Mesenchymal stem cell (in vitro differentiated cells and primary cell): ENCODE measurements around the gene PUS7.
"Not testable (repeated sequence)": the region's sequence is repeated elsewhere in the genome, so short reads cannot be mapped to it uniquely, and the experiment has no call there.

Experiments
- DNase-seq: peaks from one replicate; pipeline ENCODE4 v3.0.0-alpha.2; 2013
- H2AFZ ChIP-seq: one replicate; pipeline ENCODE4 v1.6.1; 2013; ENCODE audit warnings: low read depth, mild to moderate bottlenecking, control low read depth, inconsistent platforms, low read length, moderate library complexity
- H2AK5ac ChIP-seq: 2 replicates; pipeline ENCODE4 v1.6.1; 2013; ENCODE audit warnings: low read length, moderate library complexity, mild to moderate bottlenecking, inconsistent platforms; ENCODE audit not compliant: severe bottlenecking
- H2BK120ac ChIP-seq: one replicate; pipeline ENCODE4 v1.6.1; 2013; ENCODE audit warnings: low read depth, mild to moderate bottlenecking, inconsistent platforms, low read length, moderate library complexity
- H2BK12ac ChIP-seq, 2 experiments: one replicate each; pipeline ENCODE4 v1.6.1; 2013; ENCODE audit warnings: inconsistent platforms in 2 of 2, low read length in 2 of 2, mild to moderate bottlenecking in 2 of 2, moderate library complexity in 2 of 2, control low read depth in 1 of 2
- H2BK15ac ChIP-seq: one replicate; pipeline ENCODE4 v1.6.1; 2013; ENCODE audit warnings: mild to moderate bottlenecking, low read depth, inconsistent platforms; ENCODE audit not compliant: poor library complexity, severe bottlenecking
- H2BK5ac ChIP-seq: 2 replicates; pipeline ENCODE4 v1.6.1; 2013; ENCODE audit warnings: low read depth, mild to moderate bottlenecking, low read length, control low read depth, inconsistent platforms; ENCODE audit not compliant: poor library complexity, severe bottlenecking
- H3K14ac ChIP-seq, 2 experiments: one replicate each; pipeline ENCODE4 v1.6.1; 2013; ENCODE audit warnings: inconsistent platforms in 2 of 2, low read length in 2 of 2, control low read depth in 1 of 2, mild to moderate bottlenecking in 1 of 2, moderate library complexity in 1 of 2
- H3K18ac ChIP-seq, 2 experiments: one replicate each; pipeline ENCODE4 v1.6.1; 2013; ENCODE audit warnings: inconsistent platforms in 2 of 2, low read length in 2 of 2, control low read depth in 1 of 2, low read depth in 1 of 2, mild to moderate bottlenecking in 1 of 2
- H3K23ac ChIP-seq, 2 experiments: one replicate each; pipeline ENCODE4 v1.6.1; 2013; ENCODE audit warnings: inconsistent platforms in 2 of 2, low read length in 2 of 2, mild to moderate bottlenecking in 2 of 2, moderate library complexity in 2 of 2, control low read depth in 1 of 2
- H3K27ac ChIP-seq: 2 replicates; pipeline ENCODE4 v1.5.1; 2013; ENCODE audit warnings: mild to moderate bottlenecking, moderate library complexity, low read length, control low read depth, inconsistent platforms; ENCODE audit not compliant: poor library complexity, severe bottlenecking
- H3K27me3 ChIP-seq, 2 experiments: 2 replicates each; pipeline versions ENCODE4 v1.6.1 to v1.7.0; 2013; ENCODE audit warnings: low read length in 2 of 2, mild to moderate bottlenecking in 2 of 2, moderate library complexity in 2 of 2, control low read depth in 1 of 2, inconsistent platforms in 1 of 2; ENCODE audit not compliant: control insufficient read depth in 1 of 2, insufficient read depth in 1 of 2
- H3K36me3 ChIP-seq, 2 experiments: 2 replicates each; pipeline versions ENCODE4 v1.6.1 to v1.7.0; 2013; ENCODE audit warnings: low read length in 2 of 2, control low read depth in 1 of 2, inconsistent platforms in 1 of 2, low read depth in 1 of 2, mild to moderate bottlenecking in 1 of 2; ENCODE audit not compliant: insufficient read depth in 2 of 2, control insufficient read depth in 1 of 2
- H3K4ac ChIP-seq, 2 experiments: one replicate each; pipeline ENCODE4 v1.6.1; 2013; ENCODE audit warnings: inconsistent platforms in 2 of 2, low read length in 2 of 2, mild to moderate bottlenecking in 2 of 2, moderate library complexity in 2 of 2, control low read depth in 1 of 2, low read depth in 1 of 2
- H3K4me1 ChIP-seq: 2 replicates; pipeline ENCODE4 v1.6.1; 2013; ENCODE audit warnings: low read depth, low read length, control low read depth; ENCODE audit not compliant: control insufficient read depth, insufficient read depth
- H3K4me2 ChIP-seq: 2 replicates; pipeline ENCODE4 v1.6.1; 2013; ENCODE audit warnings: low read length, mild to moderate bottlenecking, inconsistent platforms; ENCODE audit not compliant: poor library complexity, severe bottlenecking
- H3K4me3 ChIP-seq, 2 experiments: 2 replicates each; pipeline versions ENCODE4 v1.5.1 to v1.7.0; 2013; ENCODE audit warnings: low read length in 2 of 2, mild to moderate bottlenecking in 2 of 2, control low read depth in 1 of 2, low read depth in 1 of 2; ENCODE audit not compliant: insufficient read depth in 1 of 2
- H3K79me1 ChIP-seq: replicated peaks from 2 replicates; pipeline ENCODE4 v1.6.1; 2013; ENCODE audit warnings: mild to moderate bottlenecking, control low read depth, low read length, inconsistent platforms; ENCODE audit not compliant: poor library complexity, severe bottlenecking
- H3K9ac ChIP-seq: 2 replicates; pipeline ENCODE4 v1.7.0; 2013; ENCODE audit warnings: mild to moderate bottlenecking, low read length, moderate library complexity
- H3K9me3 ChIP-seq: 2 replicates; pipeline ENCODE4 v1.7.0; 2013; ENCODE audit warnings: mild to moderate bottlenecking, low read length; ENCODE audit not compliant: control insufficient read depth
- H4K8ac ChIP-seq: one replicate; pipeline ENCODE4 v1.6.1; 2013; ENCODE audit warnings: inconsistent platforms, mild to moderate bottlenecking, low read length, moderate library complexity
- H4K91ac ChIP-seq: one replicate; pipeline ENCODE4 v1.6.1; 2013; ENCODE audit warnings: mild to moderate bottlenecking, low read length, inconsistent platforms
- WGBS: methylation state at CpG from one replicate; pipeline ENCODE4 v1.1.7; 2013; ENCODE audit warnings: mixed read lengths; 5-methylcytosine and 5-hydroxymethylcytosine counted together

PUS7 gene

GRCh38 chr7:105439174-105439893, 82.7 kb downstream of the PUS7 start:
- H3K14ac ChIP-seq, result no peak overlapping the region
- H4K8ac ChIP-seq, result no peak overlapping the region
- H3K23ac ChIP-seq, result no peak overlapping the region
- no peak overlapping the region for H3K9ac ChIP-seq
- no peaks in the 10 kb centered on the region for H3K27me3 ChIP-seq
- H4K91ac ChIP-seq, result no peak overlapping the region
- peak; percentile 51 for DNase-seq
- no peak overlapping the region for H3K4me3 ChIP-seq
- H3K4ac ChIP-seq, result no peak overlapping the region
- H2BK12ac ChIP-seq, result no peak overlapping the region
- no peaks in the 10 kb centered on the region for H3K79me1 ChIP-seq
- no peak overlapping the region for H2BK120ac ChIP-seq
- peaks cover 10% of the 10 kb centered on the region for H3K4me1 ChIP-seq
- H2AFZ ChIP-seq, result no peak overlapping the region
- no peaks in the 10 kb centered on the region for H3K9me3 ChIP-seq
- H3K18ac ChIP-seq, result no peak overlapping the region
- peak overlapping the region; percentile 4 for H2AK5ac ChIP-seq
- H3K4me2 ChIP-seq, result no peak overlapping the region
- H3K36me3 ChIP-seq, result no peaks in the 10 kb centered on the region
- H2BK15ac ChIP-seq, result no peak overlapping the region
- peak overlapping the region; percentile 73 for H2BK5ac ChIP-seq
- 80% methylated on average over 9 of the region's 9 CpGs for WGBS
- H3K27ac ChIP-seq, result peak overlapping the region; percentile 73

GRCh38 chr7:105438847-105439173, 83.3 kb downstream of the PUS7 start:
- H3K23ac ChIP-seq, result no peak overlapping the region
- peak overlapping the region; percentile 73 for H3K27ac ChIP-seq
- peaks cover 10% of the 10 kb centered on the region for H3K4me1 ChIP-seq
- no peak overlapping the region for H3K4ac ChIP-seq
- no peak overlapping the region for H3K4me3 ChIP-seq
- no peak overlapping the region for H2BK15ac ChIP-seq
- no peak overlapping the region for H4K8ac ChIP-seq
- no peak overlapping the region for H4K91ac ChIP-seq
- H3K4me2 ChIP-seq, result no peak overlapping the region
- no peak overlapping the region for H2BK12ac ChIP-seq
- H3K27me3 ChIP-seq, result no peaks in the 10 kb centered on the region
- H3K36me3 ChIP-seq, result no peaks in the 10 kb centered on the region
- 100% methylated on average over 2 of the region's 5 CpGs for WGBS
- H2AFZ ChIP-seq, result no peak overlapping the region
- no peak for DNase-seq
- H3K9ac ChIP-seq, result no peak overlapping the region
- H2BK5ac ChIP-seq, result peak overlapping the region; percentile 73
- H3K18ac ChIP-seq, result no peak overlapping the region
- H3K79me1 ChIP-seq, result no peaks in the 10 kb centered on the region
- peak overlapping the region; percentile 4 for H2AK5ac ChIP-seq
- H3K9me3 ChIP-seq, result no peaks in the 10 kb centered on the region
- no peak overlapping the region for H3K14ac ChIP-seq
- no peak overlapping the region for H2BK120ac ChIP-seq

GRCh38 chr7:105438254-105438653, 83.8 kb downstream of the PUS7 start:
- Histone ChIP-seq H4K8ac (no peak overlapping the region), H2BK12ac (no peak overlapping the region), H3K18ac (no peak overlapping the region), H3K4me1 (peaks cover 10% of the 10 kb centered on the region), H3K9me3 (no peaks in the 10 kb centered on the region), H2BK15ac (no peak overlapping the region), H3K4me3 (no peak overlapping the region), H3K4ac (no peak overlapping the region), H4K91ac (no peak overlapping the region), H3K14ac (no peak overlapping the region), H3K79me1 (no peaks in the 10 kb centered on the region), H3K36me3 (no peaks in the 10 kb centered on the region), H2AK5ac (no peak overlapping the region), H3K23ac (no peak overlapping the region), H2BK120ac (no peak overlapping the region), H2AFZ (no peak overlapping the region), H3K27ac (no peak overlapping the region), H2BK5ac (no peak overlapping the region), H3K4me2 (no peak overlapping the region), H3K9ac (no peak overlapping the region), H3K27me3 (no peaks in the 10 kb centered on the region)
- 100% methylated on average over 1 of the region's 1 CpG for WGBS
- no peak for DNase-seq

- not testable (repeated sequence) for H3K9me3 ChIP-seq, H2BK5ac ChIP-seq, H4K91ac ChIP-seq, H3K4me3 ChIP-seq, H3K27ac ChIP-seq, H2BK15ac ChIP-seq, H2AK5ac ChIP-seq, H3K27me3 ChIP-seq, DNase-seq, H3K79me1 ChIP-seq, H3K14ac ChIP-seq, H3K36me3 ChIP-seq, H2AFZ ChIP-seq, H4K8ac ChIP-seq, H3K23ac ChIP-seq, H3K4ac ChIP-seq, H2BK120ac ChIP-seq, H3K4me2 ChIP-seq, H3K18ac ChIP-seq, H2BK12ac ChIP-seq, H3K9ac ChIP-seq
- H3K4me1 ChIP-seq, result peaks cover 10% of the 10 kb centered on the region
- WGBS, result 96% methylated on average over 6 of the region's 6 CpGs
Observed at GRCh38 chr7:105437356-105437755, 84.7 kb downstream of the PUS7 start.
